Type B pancreatic cell (in vitro differentiated cells): Measurements from ENCODE around the gene LATS1. TPM values are rescaled to one million over a fixed set of nuclear protein-coding genes. Genes with fewer than 3 reads are reported as not detected.
"Not testable (repeated sequence)": the region's sequence is repeated elsewhere in the genome, so short reads cannot be mapped to it uniquely, and the experiment has no call there.

ENCODE experiments used
- DNase-seq: peaks from one replicate; pipeline ENCODE4 v3.0.0; 2021; ENCODE audit warnings: mixed read lengths; ENCODE audit not compliant: unreplicated experiment; ENCODE audit errors: extremely low spot score
- H3K27ac Mint-ChIP-seq: 2 replicates; pipeline ENCODE4 v1.8.0; 2021; ENCODE audit warnings: mild to moderate bottlenecking, mixed read lengths
- H3K27me3 Mint-ChIP-seq: 2 replicates; pipeline ENCODE4 v1.8.0; 2021; ENCODE audit warnings: mixed read lengths
- H3K36me3 Mint-ChIP-seq: 2 replicates; pipeline ENCODE4 v1.8.0; 2021; ENCODE audit warnings: mixed read lengths
- H3K4me1 Mint-ChIP-seq: one replicate; pipeline ENCODE4 v1.8.0; 2021; ENCODE audit warnings: mixed read lengths; ENCODE audit not compliant: unreplicated experiment
- H3K4me3 Mint-ChIP-seq: 2 replicates; pipeline ENCODE4 v1.8.0; 2021; ENCODE audit warnings: mild to moderate bottlenecking, mixed read lengths
- H3K9me3 Mint-ChIP-seq: 2 replicates; pipeline ENCODE4 v1.8.0; 2021; ENCODE audit warnings: mixed read lengths
- CTCF ChIP-seq: fragments of 200-600 bp; sonication (generic); conservative IDR thresholded peaks from 2 replicates; pipeline ENCODE4 v1.5.0; 2021; ENCODE audit warnings: antibody characterized with exemption, mild to moderate bottlenecking
- total RNA-seq: library from RNA; stranded (reverse); gene quantifications from 2 replicates; pipeline ENCODE4 v1.2.1, GENCODE V29; 2021; ENCODE audit warnings: low replicate concordance

Gene LATS1
- total RNA-seq, 1 donor from 2014 or later: 33.3 TPM

- peaks cover 17% of the 10 kb centered on the region for H3K4me1 Mint-ChIP-seq
- no peaks in the 10 kb centered on the region for H3K27me3 Mint-ChIP-seq
- DNase-seq: peak; percentile 75
- no peaks in the 10 kb centered on the region for H3K36me3 Mint-ChIP-seq
- peak overlapping the region; percentile 94 for H3K4me3 Mint-ChIP-seq
- no peaks in the 10 kb centered on the region for H3K9me3 Mint-ChIP-seq
- H3K27ac Mint-ChIP-seq: peak overlapping the region; percentile 88
- no peak for TF ChIP-seq CTCF
Measured at GRCh38 chr6:149750136-149750609, 32.3 kb upstream of the LATS1 start.

GRCh38 chr6:149749594-149750135 is 31.8 kb upstream of the LATS1 start, which contains the start of gene PCMT1:
Gene PCMT1, plus strand, starts transcription at chr6:149749741. Its CDS starts 161 bp downstream, at chr6:149749902.
- Mint-ChIP-seq H3K4me3 (peak within 1 kb of the TSS; percentile 94), H3K27ac (peak within 1 kb of the TSS; percentile 88), H3K4me1 (peaks cover 17% of the 10 kb centered on the region), H3K9me3 (no peaks in the 10 kb centered on the region), H3K27me3 (no peaks in the 10 kb centered on the region), H3K36me3 (no peaks in the 10 kb centered on the region)
- DNase-seq: peak; percentile 93
- TF ChIP-seq CTCF: no peak

- H3K4me1 Mint-ChIP-seq: peaks cover 17% of the 10 kb centered on the region
- not testable (repeated sequence) for H3K9me3 Mint-ChIP-seq, DNase-seq, H3K36me3 Mint-ChIP-seq, H3K27me3 Mint-ChIP-seq
- H3K27ac Mint-ChIP-seq: peak overlapping the region; percentile 78
- peak overlapping the region; percentile 94 for H3K4me3 Mint-ChIP-seq
Measured at GRCh38 chr6:149749082-149749593, 31.2 kb upstream of the LATS1 start.

GRCh38 chr6:149746147-149746946 is 28.4 kb upstream of the LATS1 start, which contains the start of gene NUP43:
Gene NUP43, minus strand, starts transcription at chr6:149746529. Its CDS starts 34 bp downstream, at chr6:149746495.
- peaks cover 5% of the 10 kb centered on the region for H3K36me3 Mint-ChIP-seq
- TF ChIP-seq CTCF: peak; percentile 81
- peaks cover 17% of the 10 kb centered on the region for H3K4me1 Mint-ChIP-seq
- no peaks in the 10 kb centered on the region for H3K9me3 Mint-ChIP-seq
- peak; percentile 92 for DNase-seq
- peak within 1 kb of the TSS; percentile 89 for H3K27ac Mint-ChIP-seq
- peak within 1 kb of the TSS; percentile 99 for H3K4me3 Mint-ChIP-seq
- H3K27me3 Mint-ChIP-seq: no peaks in the 10 kb centered on the region

- not testable (repeated sequence) for H3K9me3 Mint-ChIP-seq
- H3K4me1 Mint-ChIP-seq: peaks cover 10% of the 10 kb centered on the region
Measured at GRCh38 chr6:149745252-149745651, 27.4 kb upstream of the LATS1 start.

GRCh38 chr6:149734915-149735314 is 17.0 kb upstream of the LATS1 start:
- no peak overlapping the region for H3K27ac Mint-ChIP-seq
- no peak for DNase-seq
- H3K4me3 Mint-ChIP-seq: no peak overlapping the region
- H3K27me3 Mint-ChIP-seq: no peaks in the 10 kb centered on the region
- no peak for TF ChIP-seq CTCF
- no peaks in the 10 kb centered on the region for H3K9me3 Mint-ChIP-seq
- H3K4me1 Mint-ChIP-seq: no peaks in the 10 kb centered on the region
- peaks cover 7% of the 10 kb centered on the region for H3K36me3 Mint-ChIP-seq

More at GRCh38 chr6:149745252-149745651, 27.4 kb upstream of the LATS1 start:
- peaks cover 10% of the 10 kb centered on the region for H3K36me3 Mint-ChIP-seq
- H3K4me3 Mint-ChIP-seq: peak overlapping the region; percentile 99
- DNase-seq, H3K27me3 Mint-ChIP-seq: not testable (repeated sequence)
- H3K27ac Mint-ChIP-seq: peak overlapping the region; percentile 89
